GM21576 (cell line): Measurements from ENCODE around the gene LMBR1.
A peak's percentile ranks its signal among the peaks of the same experiment; 100 is the strongest.
"Not testable (repeated sequence)": the region's sequence is repeated elsewhere in the genome, so short reads cannot be mapped to it uniquely, and the experiment has no call there.

Source experiments
- ATAC-seq: cut with Tn5 transposase; IDR thresholded peaks from one replicate; pipeline ENCODE4 v1.9.1; 2021; ENCODE audit warnings: mild to moderate bottlenecking, moderate library complexity; ENCODE audit not compliant: unreplicated experiment

The LMBR1 gene

GRCh38 chr7:156811706-156812105 is 81.3 kb downstream of the LMBR1 start:
- no peak for ATAC-seq

- ATAC-seq, result not testable (repeated sequence)
Measured at GRCh38 chr7:156803656-156804055, 89.3 kb downstream of the LMBR1 start.

DNA sequence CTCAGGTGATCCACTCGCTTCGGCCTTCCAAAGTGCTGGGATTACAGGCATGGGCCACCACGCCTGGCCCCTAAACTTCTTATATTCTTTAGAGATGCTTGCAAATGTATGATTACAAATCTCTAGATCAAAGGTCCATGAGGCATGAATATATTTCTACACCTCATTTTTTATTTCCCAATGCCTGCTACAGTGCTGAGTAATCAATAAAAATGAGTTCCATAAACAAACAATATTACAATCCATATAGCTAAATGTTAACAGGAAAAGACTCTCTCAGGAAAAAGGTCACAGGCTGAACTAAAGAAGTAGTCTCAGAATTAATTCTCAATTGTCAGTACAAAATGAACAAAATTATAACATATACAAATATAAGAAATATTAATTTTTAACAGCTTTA is 90.8 kb downstream of the LMBR1 start:
- ATAC-seq, result no peak

DNA sequence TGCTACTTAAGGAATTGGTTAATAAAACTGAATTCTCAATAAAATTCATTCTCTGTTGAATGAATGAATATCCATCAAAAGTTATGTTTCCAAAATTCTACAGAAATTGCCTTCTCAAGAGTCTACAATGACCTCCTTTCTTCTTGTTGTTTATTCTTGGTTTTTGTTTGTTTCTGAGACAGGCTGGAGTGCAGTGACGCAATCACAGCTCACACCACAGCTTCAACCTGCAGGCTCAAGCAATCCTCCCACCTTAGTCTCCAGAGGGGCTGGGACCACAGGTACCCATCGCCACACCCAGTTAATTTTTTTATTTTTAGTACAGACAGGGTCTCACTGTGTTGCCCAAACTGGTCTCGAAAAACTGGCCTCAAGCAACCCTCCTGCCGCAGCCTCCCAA is 97.6 kb downstream of the LMBR1 start:
- ATAC-seq, result no peak

DNA sequence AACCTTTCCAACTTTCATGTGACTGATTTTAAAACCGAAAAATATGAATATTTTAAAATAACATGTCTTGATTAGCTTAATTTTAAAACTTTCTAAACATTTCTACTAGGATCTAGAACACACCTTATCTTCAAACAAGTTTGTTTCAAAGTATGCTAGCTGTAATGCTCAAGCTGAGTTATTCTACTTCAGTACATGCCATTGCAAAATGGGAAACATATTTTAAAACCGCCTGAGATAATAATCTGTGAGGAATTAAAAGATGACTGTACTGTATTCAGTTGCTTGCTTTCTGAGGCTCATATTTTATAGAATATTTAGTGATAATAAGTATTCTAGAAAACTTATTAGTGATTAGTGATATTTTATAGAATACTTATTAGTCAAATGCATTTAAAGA is 99.6 kb downstream of the LMBR1 start:
- no peak for ATAC-seq

DNA sequence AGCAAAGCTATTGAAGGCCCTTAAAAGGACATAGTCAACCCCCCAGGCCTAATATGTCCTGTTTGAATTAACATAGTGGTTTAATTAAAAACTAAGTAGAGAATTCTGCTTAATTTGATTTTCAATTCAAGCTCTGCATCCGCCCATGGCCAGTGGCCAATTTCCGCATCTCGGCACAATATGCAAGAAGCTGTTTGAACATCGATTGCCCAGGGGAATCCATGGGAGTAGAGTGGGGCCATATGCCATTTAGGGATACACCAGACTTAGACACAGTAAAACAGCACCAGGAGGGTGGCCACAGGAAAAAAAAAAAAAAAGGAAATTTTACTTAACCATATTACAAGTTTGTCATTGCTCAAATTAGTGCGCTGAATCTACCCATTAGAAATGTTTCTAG is 100.4 kb downstream of the LMBR1 start:
- ATAC-seq, result no peak

- ATAC-seq, result no peak
Measured at GRCh38 chr7:156791241-156791640, 101.7 kb downstream of the LMBR1 start.

DNA sequence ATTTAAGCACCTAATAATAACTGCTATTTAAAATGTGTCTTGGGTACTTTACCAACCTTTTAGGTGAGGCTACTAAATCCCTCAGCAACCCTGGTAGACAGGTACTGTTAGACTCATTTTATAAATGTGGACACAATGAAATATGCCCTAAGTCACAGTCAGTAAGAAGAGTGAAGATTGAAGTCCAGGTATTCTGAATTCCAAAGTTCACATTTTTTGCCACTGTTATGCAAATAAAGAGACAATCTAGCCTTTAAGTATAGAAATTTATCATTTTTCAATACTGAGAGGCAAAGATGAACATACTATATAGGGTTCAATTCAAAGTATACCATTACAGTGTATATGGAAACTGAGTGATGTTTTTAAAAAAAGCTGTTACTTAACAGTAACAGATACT is 102.7 kb downstream of the LMBR1 start:
- ATAC-seq, result no peak

DNA sequence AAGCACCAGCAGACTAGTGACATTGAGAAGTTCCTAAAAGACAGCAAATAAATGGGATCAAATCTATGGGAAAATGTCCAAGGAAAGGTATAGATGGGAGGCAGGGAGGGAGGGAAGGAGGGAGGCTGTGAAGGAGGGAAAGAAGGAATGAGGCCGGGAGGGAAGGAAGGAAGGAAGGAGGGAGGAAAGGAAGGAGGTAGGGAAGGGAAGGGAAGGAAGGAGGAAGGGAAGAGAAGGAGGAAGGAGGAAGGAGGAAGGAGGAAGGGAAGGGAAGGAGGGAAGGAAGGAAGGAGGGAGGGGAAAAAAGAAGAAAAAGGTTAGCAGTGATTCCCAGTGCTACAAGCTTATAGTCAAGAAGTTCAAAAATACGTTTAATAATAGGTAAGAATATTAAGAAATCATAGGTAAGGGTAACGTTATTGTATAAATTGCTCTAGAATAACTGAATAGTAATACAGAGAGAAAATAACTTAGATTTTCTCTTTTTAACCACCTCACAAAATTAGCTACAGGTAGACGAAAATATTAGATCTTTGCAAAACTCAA is 106.9 kb downstream of the LMBR1 start:
- ATAC-seq, result no peak

- ATAC-seq, result no peak
Measured at GRCh38 chr7:156783864-156784263, 109.1 kb downstream of the LMBR1 start.

DNA sequence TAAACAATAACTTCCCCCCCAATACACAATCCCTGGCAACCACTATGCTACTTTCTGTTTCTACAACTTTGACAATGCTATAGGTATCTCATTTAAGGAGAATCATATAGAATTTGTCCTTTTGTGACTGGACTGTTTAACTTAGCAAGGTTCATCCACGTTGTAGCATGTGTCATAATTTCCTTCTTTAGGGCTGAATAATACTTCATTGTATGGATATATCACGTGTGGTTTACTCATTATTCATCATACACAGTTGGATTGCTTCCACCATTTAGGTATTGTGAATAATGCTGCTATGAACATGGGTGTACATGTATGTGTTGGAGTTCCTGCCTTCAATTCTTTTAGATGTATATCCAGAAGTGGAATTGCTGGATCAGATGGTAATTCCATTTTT is 111.0 kb downstream of the LMBR1 start:
- ATAC-seq, result no peak

DNA sequence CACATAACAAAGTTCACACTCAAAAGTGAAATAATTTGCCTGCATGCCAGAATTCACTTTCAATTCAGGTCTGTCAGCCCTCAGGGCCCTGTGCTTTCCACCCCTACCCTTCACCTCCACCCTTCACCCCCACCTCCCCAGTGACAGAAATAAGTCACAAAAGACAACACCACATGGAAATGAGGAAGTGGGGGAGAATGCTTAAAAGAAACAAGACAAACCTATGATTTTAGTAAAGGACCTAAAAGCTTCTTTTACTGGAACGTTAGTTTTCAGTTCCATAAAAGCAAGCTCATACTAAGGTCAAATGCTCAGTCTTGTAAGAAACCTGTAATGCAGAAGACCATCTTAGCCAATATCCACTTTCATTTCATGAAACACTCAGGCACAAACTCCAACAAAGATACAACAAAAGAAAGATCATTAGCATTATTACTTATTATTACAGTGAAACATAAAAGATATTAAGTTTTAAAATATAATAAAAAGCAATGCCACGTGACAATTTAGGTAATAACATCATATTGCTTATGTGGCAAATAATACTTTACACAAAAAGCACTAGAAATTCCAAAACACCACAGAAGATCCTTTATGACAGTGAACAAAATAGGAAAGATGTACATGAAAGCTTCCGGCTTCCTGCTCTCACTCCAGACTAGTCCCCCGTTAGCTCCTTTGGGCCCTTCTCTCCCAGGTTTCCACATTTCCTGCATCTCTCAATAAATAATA is 112.1 kb downstream of the LMBR1 start:
- peak; percentile 90 for ATAC-seq

DNA sequence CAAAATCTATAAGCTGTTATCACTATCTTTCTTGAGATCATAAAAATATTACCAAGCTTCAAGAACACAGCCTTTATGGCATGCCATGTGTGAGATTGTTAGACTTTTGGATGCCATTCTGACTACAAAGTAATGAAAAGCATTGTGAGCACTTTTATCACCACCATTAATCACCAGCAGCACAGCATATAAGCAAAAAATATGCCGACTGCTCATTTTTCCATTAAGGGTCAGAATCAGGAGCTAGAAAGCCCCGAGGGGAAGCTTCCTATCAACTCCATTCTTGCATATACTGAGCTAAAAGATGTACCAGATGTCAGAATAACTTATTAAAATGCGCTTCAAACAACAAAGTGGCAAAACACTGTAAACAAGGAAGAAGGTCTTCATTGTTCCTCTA is 114.3 kb downstream of the LMBR1 start:
- no peak for ATAC-seq

- ATAC-seq, result no peak
Measured at GRCh38 chr7:156778201-156778600, 114.8 kb downstream of the LMBR1 start.

GRCh38 chr7:156777364-156778069 is 115.5 kb downstream of the LMBR1 start:
- no peak for ATAC-seq

DNA sequence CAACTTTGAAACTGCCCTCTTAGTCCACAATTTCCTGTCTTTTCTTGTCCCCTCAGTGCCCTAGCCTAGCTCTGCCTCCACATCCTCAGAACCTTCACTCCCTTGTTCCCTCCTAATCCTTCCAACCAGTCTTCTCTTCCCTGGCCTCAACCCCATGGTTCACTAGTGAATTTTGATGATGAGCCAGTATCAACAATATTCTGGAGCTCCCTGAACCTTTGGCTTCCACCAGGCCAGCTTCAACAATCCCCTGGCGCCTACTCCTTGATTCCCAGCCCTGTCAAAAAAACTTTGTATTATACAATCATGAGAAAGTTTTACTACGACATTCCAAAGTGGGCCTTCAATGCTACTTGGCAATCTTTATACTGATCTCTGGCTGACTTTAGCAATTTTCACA is 116.5 kb downstream of the LMBR1 start:
- no peak for ATAC-seq

- ATAC-seq, result no peak
Measured at GRCh38 chr7:156773966-156774365, 119.0 kb downstream of the LMBR1 start.

GRCh38 chr7:156772725-156773124 is 120.3 kb downstream of the LMBR1 start:
- ATAC-seq, result no peak

GRCh38 chr7:156768698-156769472 is 124.1 kb downstream of the LMBR1 start:
- ATAC-seq, result peak; percentile 46

DNA sequence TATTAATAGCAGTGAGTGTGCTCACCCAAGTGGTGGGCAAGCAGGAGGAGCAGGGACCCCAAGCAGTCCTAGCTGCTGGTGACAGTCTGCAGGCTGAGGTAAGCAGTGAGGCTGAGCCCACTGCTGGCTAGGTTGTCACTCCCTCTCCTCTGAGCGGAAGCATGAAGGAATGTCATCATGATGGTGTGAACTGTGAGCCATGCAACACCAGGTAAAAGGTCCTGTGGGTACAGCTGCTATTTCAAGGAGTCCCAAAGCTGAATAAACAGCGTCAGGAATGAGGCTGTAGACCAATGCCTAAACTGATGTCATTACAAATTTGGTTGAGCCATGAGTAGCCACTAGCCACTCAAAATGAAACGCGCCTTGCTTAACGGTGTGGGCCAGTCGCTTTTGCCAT is 126.3 kb downstream of the LMBR1 start:
- ATAC-seq, result no peak

DNA sequence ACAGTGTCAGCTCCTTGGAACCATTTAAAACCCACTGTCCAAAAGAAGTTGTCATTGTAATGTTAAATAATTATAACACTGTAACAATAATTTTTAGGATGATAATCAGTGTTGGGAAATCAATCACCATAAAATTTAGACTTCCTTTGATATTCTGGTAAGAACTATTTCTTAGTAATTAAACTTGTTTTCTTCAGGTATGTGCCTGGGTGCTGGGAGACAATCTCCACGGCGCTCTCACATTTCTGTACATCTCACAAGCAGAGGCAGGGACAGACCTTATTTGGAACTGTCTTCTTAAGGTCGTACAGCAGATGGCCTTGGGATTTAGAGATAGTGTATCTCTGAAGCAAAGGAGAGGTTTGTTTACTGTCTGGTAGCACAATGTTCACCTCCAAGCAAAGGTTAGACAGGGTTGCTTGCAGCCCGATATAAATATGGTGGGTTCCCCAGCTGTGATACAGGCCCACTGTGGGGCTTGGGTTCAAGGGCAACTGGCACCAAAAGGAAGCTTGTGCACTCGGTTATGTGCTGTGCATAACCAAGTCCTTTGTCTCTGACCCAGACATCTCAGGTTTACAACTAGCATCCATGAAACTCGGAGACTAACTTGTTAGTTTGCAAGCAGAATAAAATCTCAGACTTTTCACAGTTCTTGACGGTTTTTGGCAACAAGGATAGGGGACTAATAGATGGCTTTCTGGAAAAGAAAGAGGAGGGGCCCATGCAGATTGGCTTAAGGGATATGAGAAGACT is 126.9 kb downstream of the LMBR1 start:
- ATAC-seq, result no peak
